Right cardiac atrium (tissue), 5 donors: ENCODE measurements around the gene REV1. TPM values are rescaled to one million over a fixed set of nuclear protein-coding genes. Genes with fewer than 3 reads are reported as not detected.
"Not testable (repeated sequence)": the region's sequence is repeated elsewhere in the genome, so short reads cannot be mapped to it uniquely, and the experiment has no call there.

Experiments
- ATAC-seq, 2 donors: fragments of 200-7000 bp; cut with Tn5 transposase; one replicate each; pipeline versions ENCODE4 v1.8.0 to v1.9.1; 2020; ENCODE audit warnings: moderate library complexity in 2 of 2, mild to moderate bottlenecking in 1 of 2
- DNase-seq, 3 donors: peaks; one replicate each; pipeline ENCODE4 v3.0.0-alpha.2; 2020
- H3K27ac ChIP-seq: one replicate; pipeline ENCODE4 v1.5.1; 2013; ENCODE audit warnings: mild to moderate bottlenecking, low read length, control low read depth, moderate library complexity
- H3K27me3 ChIP-seq: one replicate; pipeline ENCODE4 v1.6.1; 2013; ENCODE audit not compliant: control insufficient read depth, insufficient read depth
- H3K4me1 ChIP-seq: one replicate; pipeline ENCODE4 v1.6.1; 2013; ENCODE audit warnings: low read length; ENCODE audit not compliant: control insufficient read depth, insufficient read depth
- H3K4me3 ChIP-seq: one replicate; pipeline ENCODE4 v1.5.1; 2013; ENCODE audit warnings: low read length, control low read depth
- H3K9me3 ChIP-seq: one replicate; pipeline ENCODE4 v1.6.1; 2013; ENCODE audit warnings: low read length; ENCODE audit not compliant: control insufficient read depth
- WGBS: extraction: QIAGEN DNeasy Blood & Tissue Kit; methylation state at CpG from one replicate; pipeline ENCODE4 v1.1.7; 2013; 5-methylcytosine and 5-hydroxymethylcytosine counted together
- intact Hi-C, 4 donors: fragments of 100-400 bp; cut with DNase I; formaldehyde crosslinking; loops; one replicate each; pipeline versions ENCODE4 v1.11.0 to v1.14.0; 2022 to 2023
- polyA plus RNA-seq: library from polyadenylated mRNA; stranded (reverse); fragments of 200-250 nt; gene quantifications from one replicate; pipeline ENCODE4 v1.2.3, GENCODE V29; 2013
- total RNA-seq, 4 donors: library from RNA; stranded (reverse); fragmentation: NEBNext Ultra II Directional; extraction: Animal tissue kit (Norgen Biotek cat#: 25700); gene quantifications; one replicate each; pipeline ENCODE4 v1.2.1, GENCODE V29; 2021
- donor health status: healthy with polysubstance abuse.
- donor health status: DM: no; HTN: yes; CAD: no.
- donor health status: DM: no; HTN: no; CAD: no.
- donor health status: DM: no; HTN: yes; CAD: no; lungs with severe emphysema.
- donor health status: DM: yes; HTN: yes; CAD: no.

REV1 gene
- total and polyA plus RNA-seq, 5 donors: 16.4 to 37.1 (median 34.0) TPM

DNA sequence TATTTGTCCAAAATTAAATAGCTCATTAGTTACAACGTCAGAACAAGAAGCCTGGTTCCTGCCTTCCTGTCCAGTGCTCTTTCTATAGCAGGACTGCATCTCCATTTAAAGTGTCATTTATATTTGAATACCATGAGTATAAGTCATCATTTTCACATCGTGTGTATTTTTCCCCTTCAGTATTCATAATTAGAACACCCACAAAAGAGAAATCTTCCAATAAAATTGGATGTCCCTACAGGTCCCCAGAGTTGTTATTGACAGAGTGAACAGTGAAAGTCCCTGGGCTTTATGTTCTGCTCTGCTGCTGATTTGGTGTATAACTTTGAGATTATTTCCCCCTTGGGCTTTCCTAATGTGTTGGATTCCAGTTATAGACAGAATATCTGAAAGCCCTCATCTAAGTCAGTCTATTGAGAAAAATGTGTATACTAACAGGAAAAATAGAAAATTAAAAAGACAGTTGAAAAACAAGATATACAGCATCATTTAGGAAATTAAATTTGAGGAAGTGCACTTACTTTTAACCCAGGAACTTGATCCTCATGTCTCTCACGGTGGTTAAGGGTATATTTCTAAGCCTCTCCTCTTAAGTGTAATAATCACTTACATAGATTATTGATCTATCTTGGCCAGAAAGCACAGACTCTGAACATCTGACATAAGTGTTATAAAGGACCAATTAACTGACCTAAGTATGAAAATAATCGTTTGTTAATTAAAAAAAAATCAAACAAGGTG lies 15.2 kb upstream of the REV1 start:
- H3K4me1 ChIP-seq: no peaks in the 10 kb centered on the region
- 47% methylated on average over 4 of the region's 4 CpGs for WGBS
- H3K4me3 ChIP-seq: no peak overlapping the region
- intact Hi-C loops: no loop called here
- ATAC-seq: no peak
- H3K27me3 ChIP-seq: no peaks in the 10 kb centered on the region
- no peak overlapping the region for H3K27ac ChIP-seq
- no peak for DNase-seq
- H3K9me3 ChIP-seq: no peaks in the 10 kb centered on the region

DNA sequence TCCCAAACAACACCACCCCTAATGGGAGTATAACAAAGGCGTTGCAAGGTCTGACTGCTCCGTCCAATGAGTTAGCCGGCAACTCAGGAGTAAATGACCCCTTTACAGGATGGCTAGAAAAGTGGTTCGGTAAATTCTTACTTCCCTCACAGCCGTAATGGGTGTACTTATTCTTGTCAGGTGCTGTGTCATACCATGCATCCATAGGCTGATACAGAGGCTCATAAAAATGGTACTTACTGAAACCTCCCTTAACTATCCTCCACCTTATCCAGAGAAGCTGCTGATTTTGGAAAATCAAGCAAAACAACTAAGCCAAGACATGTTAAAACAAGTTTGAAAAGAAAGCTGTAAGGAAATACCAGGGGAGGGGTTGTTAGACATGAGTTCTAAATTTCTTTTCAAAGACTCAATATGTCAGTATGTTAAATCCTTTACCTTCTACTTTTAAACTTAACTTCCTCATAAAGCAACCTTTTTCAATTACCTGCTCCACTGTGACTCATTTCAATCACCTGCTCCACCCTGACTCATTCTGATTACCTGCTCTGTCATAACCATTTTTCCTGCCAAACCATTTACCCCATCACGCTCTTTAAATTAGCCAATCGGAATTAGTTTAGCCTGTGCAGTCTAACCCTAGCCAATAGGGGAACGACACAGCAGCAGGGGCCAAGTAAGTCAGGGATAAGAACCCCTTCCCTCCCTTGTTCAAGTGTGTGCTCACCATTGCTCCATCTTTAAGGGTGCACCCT lies 14.0 kb upstream of the REV1 start:
- WGBS: 89% methylated on average over 8 of the region's 8 CpGs

GRCh38 chr2:99496021-99496420 lies 6.2 kb upstream of the REV1 start:
- Histone ChIP-seq H3K9me3 (no peaks in the 10 kb centered on the region), H3K27ac (no peak overlapping the region), H3K4me1 (no peaks in the 10 kb centered on the region), H3K4me3 (no peak overlapping the region), H3K27me3 (no peaks in the 10 kb centered on the region)
- DNase-seq: no peak
- ATAC-seq: no peak
- intact Hi-C loops: loop anchor here in 1 of 4 donors (10.0 kb wide), 1 partner anchor 161 kb away; the partner anchor contains the start of genes EIF5B and TXNDC9
- WGBS: 83% methylated on average over 2 of the region's 2 CpGs

More for the DNA sequence above, 14.0 kb upstream of the REV1 start:
- DNase-seq, H3K9me3 ChIP-seq, H3K4me3 ChIP-seq, H3K27me3 ChIP-seq, H3K4me1 ChIP-seq, H3K27ac ChIP-seq, intact Hi-C loops, ATAC-seq: not testable (repeated sequence)

- Histone ChIP-seq H3K4me1 (no peaks in the 10 kb centered on the region), H3K27me3 (no peaks in the 10 kb centered on the region), H3K4me3 (no peak overlapping the region), H3K27ac (no peak overlapping the region), H3K9me3 (no peaks in the 10 kb centered on the region)
- intact Hi-C loops: loop anchor here in 1 of 4 donors (10.0 kb wide), 1 partner anchor 160 kb away; the partner anchor contains the start of genes EIF5B and TXNDC9
- WGBS: 85% methylated on average over 4 of the region's 4 CpGs
- DNase-seq (no peak), ATAC-seq (no peak)
Measured at GRCh38 chr2:99495115-99495860, 5.5 kb upstream of the REV1 start.

- Histone ChIP-seq H3K9me3 (no peaks in the 10 kb centered on the region), H3K4me3 (no peak overlapping the region), H3K27ac (no peak overlapping the region), H3K4me1 (no peaks in the 10 kb centered on the region), H3K27me3 (no peaks in the 10 kb centered on the region)
- ATAC-seq: no peak
- DNase-seq: no peak
- intact Hi-C loops: loop anchor here in 2 of 4 donors (5.0 to 10.0 kb wide), 2 partner anchors 155 to 158 kb away; partner anchors contain the start of genes EIF5B (in 2 of the 2) and TXNDC9 (in 2 of the 2)
Measured at GRCh38 chr2:99492721-99493120, 2.9 kb upstream of the REV1 start.

- intact Hi-C loops: loop anchor here in 3 of 4 donors (2.0 to 10.0 kb wide), 3 partner anchors 48 to 156 kb away; partner anchors contain the start of genes EIF5B (in 2 of the 3) and TXNDC9 (in 2 of the 3)
- DNase-seq (no peak), ATAC-seq (no peak)
- peak overlapping the region; percentile 92 for H3K4me3 ChIP-seq
- WGBS: 37% methylated on average over 31 of the region's 31 CpGs
- H3K4me1 ChIP-seq: peaks cover under 1% of the 10 kb centered on the region
- no peaks in the 10 kb centered on the region for H3K27me3 ChIP-seq
- H3K27ac ChIP-seq: peak overlapping the region; percentile 96
- H3K9me3 ChIP-seq: no peaks in the 10 kb centered on the region
Measured at GRCh38 chr2:99490623-99491461, 1.0 kb upstream of the REV1 start.

- no peaks in the 10 kb centered on the region for H3K27me3 ChIP-seq
- intact Hi-C loops: loop anchor here in 1 of 4 donors (5.0 kb wide), 1 partner anchor 152 kb away; the partner anchor contains the start of genes EIF5B and TXNDC9
- peak; percentile 81 to 91 (median 90) for DNase-seq
- H3K4me3 ChIP-seq: peak overlapping the region; percentile 92
- peak; percentile 53 to 72 for ATAC-seq
- H3K27ac ChIP-seq: peak overlapping the region; percentile 96
- no peaks in the 10 kb centered on the region for H3K9me3 ChIP-seq
- H3K4me1 ChIP-seq: peaks cover 2% of the 10 kb centered on the region
- WGBS: under 1% methylated on average over 89 of the region's 95 CpGs
Measured at GRCh38 chr2:99489063-99489760, 605 bp downstream of the REV1 start.

DNA sequence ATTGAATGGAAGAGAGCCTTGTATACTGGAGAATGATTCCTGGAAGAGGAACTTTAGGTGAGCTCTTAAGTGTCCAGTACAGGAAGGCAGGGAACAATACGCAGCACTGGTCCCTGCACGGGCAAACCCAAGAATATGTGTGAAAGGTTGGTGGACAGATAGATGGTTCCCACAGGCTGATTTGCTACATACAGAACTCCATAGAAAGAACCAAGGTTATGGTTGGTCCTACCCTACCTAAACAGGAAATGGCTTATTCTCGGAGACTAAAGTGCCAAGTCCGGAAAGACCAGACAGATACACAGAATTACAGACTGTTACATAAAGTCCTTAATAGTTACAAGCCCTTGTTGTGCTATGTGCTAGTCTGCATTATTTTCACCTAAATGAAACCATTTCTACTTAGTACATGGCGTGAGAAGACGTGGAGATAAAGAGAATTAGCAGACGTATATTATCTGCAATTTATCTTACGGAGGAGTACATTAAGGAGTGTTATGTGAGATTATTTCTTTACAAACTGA lies 1.2 kb downstream of the REV1 start:
- peak overlapping the region; percentile 92 for H3K4me3 ChIP-seq
- ATAC-seq (no peak), DNase-seq (no peak)
- intact Hi-C loops: loop anchor here in 1 of 4 donors (5.0 kb wide), 1 partner anchor 151 kb away; the partner anchor contains the start of genes EIF5B and TXNDC9
- peaks cover 2% of the 10 kb centered on the region for H3K4me1 ChIP-seq
- H3K27ac ChIP-seq: peak overlapping the region; percentile 96
- 3% methylated on average over 8 of the region's 8 CpGs for WGBS
- no peaks in the 10 kb centered on the region for H3K9me3 ChIP-seq
- H3K27me3 ChIP-seq: no peaks in the 10 kb centered on the region

GRCh38 chr2:99487906-99488305 lies 1.9 kb downstream of the REV1 start:
- H3K4me1 ChIP-seq: peaks cover 2% of the 10 kb centered on the region
- ATAC-seq (no peak), DNase-seq (no peak)
- no peaks in the 10 kb centered on the region for H3K27me3 ChIP-seq
- no peak overlapping the region for H3K27ac ChIP-seq
- 50% methylated on average over 4 of the region's 4 CpGs for WGBS
- no peak overlapping the region for H3K4me3 ChIP-seq
- intact Hi-C loops: loop anchor here in 1 of 4 donors (5.0 kb wide), 1 partner anchor 151 kb away; the partner anchor contains the start of genes EIF5B and TXNDC9
- no peaks in the 10 kb centered on the region for H3K9me3 ChIP-seq
